HG03571 (cell line): ENCODE data around the gene MECR.
"Not testable (repeated sequence)": the region's sequence is repeated elsewhere in the genome, so short reads cannot be mapped to it uniquely, and the experiment has no call there.

Experiments
- ATAC-seq: cut with Tn5 transposase; IDR thresholded peaks from one replicate; pipeline ENCODE4 v1.9.1; 2021; ENCODE audit not compliant: unreplicated experiment

The MECR gene

GRCh38 chr1:29171521-29171920 is 59.2 kb downstream of the MECR start:
- ATAC-seq = no peak

GRCh38 chr1:29171089-29171488 is 59.6 kb downstream of the MECR start:
- ATAC-seq = no peak

GRCh38 chr1:29169976-29170375 is 60.8 kb downstream of the MECR start:
- no peak for ATAC-seq

- no peak for ATAC-seq
Measured at GRCh38 chr1:29167904-29168303, 62.8 kb downstream of the MECR start.

GRCh38 chr1:29166291-29166878 is 64.3 kb downstream of the MECR start:
- ATAC-seq = no peak

- no peak for ATAC-seq
Measured at GRCh38 chr1:29164588-29164987, 66.1 kb downstream of the MECR start.

- ATAC-seq = no peak
Measured at GRCh38 chr1:29162476-29163138, 68.1 kb downstream of the MECR start.

GRCh38 chr1:29162025-29162424 is 68.7 kb downstream of the MECR start:
- no peak for ATAC-seq

- no peak for ATAC-seq
Measured at GRCh38 chr1:29159773-29160172, 71.0 kb downstream of the MECR start.

GRCh38 chr1:29157269-29157601 is 73.5 kb downstream of the MECR start:
- ATAC-seq = no peak

GRCh38 chr1:29156543-29157268 is 74.0 kb downstream of the MECR start:
- no peak for ATAC-seq

- ATAC-seq = no peak
Measured at GRCh38 chr1:29152046-29152805, 78.5 kb downstream of the MECR start.

- ATAC-seq = not testable (repeated sequence)
Measured at GRCh38 chr1:29150346-29150745, 80.4 kb downstream of the MECR start.

- ATAC-seq = no peak
Measured at GRCh38 chr1:29148656-29149491, 81.9 kb downstream of the MECR start.

- no peak for ATAC-seq
Measured at GRCh38 chr1:29145739-29146437, 84.8 kb downstream of the MECR start.

- ATAC-seq = no peak
Measured at GRCh38 chr1:29144178-29144577, 86.6 kb downstream of the MECR start.

GRCh38 chr1:29142714-29143113 is 88.0 kb downstream of the MECR start:
- ATAC-seq = no peak
